Stimulated activated CD4-positive, alpha-beta T cell treated with anti-CD3 and anti-CD28 coated beads, TNF-alpha, amount 100 ng/mL, for 4 hours (primary cell): Measurements from ENCODE around the gene RCN1.

Source experiments
- DNase-seq, 3 experiments: peaks; one replicate each; pipeline ENCODE4 v3.0.0-alpha.2; 2020; ENCODE audit warnings: low read depth in 3 of 3

Gene RCN1

GRCh38 chr11:32153747-32154146 is 62.9 kb downstream of the RCN1 start:
- DNase-seq, result no peak

- DNase-seq, result no peak
Measured at GRCh38 chr11:32154275-32154674, 63.4 kb downstream of the RCN1 start.
